Fibroblast of peridontal ligament (primary cell): ENCODE measurements around the gene CIDEA.

Experiments used
- DNase-seq: peaks from one replicate; pipeline ENCODE4 v3.0.0-alpha.2; 2010; ENCODE audit errors: extremely low read depth

The CIDEA gene

GRCh38 chr18:12301263-12302005 lies 47.3 kb downstream of the CIDEA start:
- no peak for DNase-seq

GRCh38 chr18:12302391-12303147 lies 48.4 kb downstream of the CIDEA start:
- no peak for DNase-seq

GRCh38 chr18:12304351-12305210 lies 50.4 kb downstream of the CIDEA start:
- DNase-seq, result no peak

GRCh38 chr18:12305211-12305610 lies 51.0 kb downstream of the CIDEA start:
- no peak for DNase-seq

GRCh38 chr18:12305930-12306629 lies 51.9 kb downstream of the CIDEA start:
- no peak for DNase-seq

GRCh38 chr18:12306752-12307700 lies 52.9 kb downstream of the CIDEA start:
- peak; percentile 78 for DNase-seq

GRCh38 chr18:12307701-12308385 lies 53.7 kb downstream of the CIDEA start, which contains the start of gene TUBB6:
Gene TUBB6, plus strand, starts transcription at chr18:12308241. Its CDS starts 52 bp downstream, at chr18:12308293.
- peak; percentile 63 for DNase-seq

- peak; percentile 92 for DNase-seq
Measured at GRCh38 chr18:12308386-12309100, 54.4 kb downstream of the CIDEA start.

- peak; percentile 23 for DNase-seq
Measured at GRCh38 chr18:12309683-12310198, 55.6 kb downstream of the CIDEA start.

GRCh38 chr18:12310762-12311161 lies 56.6 kb downstream of the CIDEA start:
- no peak for DNase-seq

- DNase-seq, result peak; percentile 77
Measured at GRCh38 chr18:12312976-12313375, 58.8 kb downstream of the CIDEA start.

- no peak for DNase-seq
Measured at GRCh38 chr18:12313530-12314245, 59.5 kb downstream of the CIDEA start.

- no peak for DNase-seq
Measured at GRCh38 chr18:12314591-12315305, 60.6 kb downstream of the CIDEA start.

GRCh38 chr18:12315490-12315889 lies 61.3 kb downstream of the CIDEA start:
- peak; percentile 46 for DNase-seq

GRCh38 chr18:12315911-12316310 lies 61.8 kb downstream of the CIDEA start:
- DNase-seq, result no peak

GRCh38 chr18:12317664-12318333 lies 63.6 kb downstream of the CIDEA start:
- DNase-seq, result peak; percentile 66

GRCh38 chr18:12318334-12318697 lies 64.2 kb downstream of the CIDEA start:
- no peak for DNase-seq
